ENCODE results near the gene FIBP. TPM values are rescaled to one million over a fixed set of nuclear protein-coding genes. Genes with fewer than 3 reads are reported as not detected.

Gene FIBP
- total RNA-seq, 4 donors from 2014 or later = 33.2 to 74.3 (median 48.6) TPM

DNA sequence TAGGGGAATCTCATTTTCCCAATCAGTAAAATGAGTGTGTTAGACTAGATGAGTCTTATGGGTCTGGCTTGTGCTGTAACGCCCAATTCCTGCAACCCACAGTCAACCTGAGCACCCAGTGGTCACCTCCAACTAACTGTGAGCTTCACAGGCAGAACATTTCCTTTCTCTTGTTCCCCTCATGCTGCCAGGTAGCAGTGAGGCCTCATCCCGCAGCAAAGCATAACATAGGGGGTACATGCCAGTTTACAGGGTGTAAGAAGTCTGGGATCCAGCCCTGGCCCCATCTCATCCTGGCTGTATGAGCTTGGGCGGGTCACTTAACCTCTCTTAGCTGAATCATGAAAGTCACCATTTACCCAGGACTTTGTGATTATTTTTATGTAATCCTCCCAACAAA, 19.4 kb downstream of the FIBP start:
- no peaks in the 10 kb centered on the region for H3K9me3 ChIP-seq
- TF ChIP-seq POLR2AphosphoS5 (IDR thresholded peaks at IDR 0.05) (no peak), POLR2A (IDR thresholded peaks at IDR 0.05; ENCODE audit: low read depth) (no peak), EP300 (IDR thresholded peaks at IDR 0.05) (no peak), CTCF (IDR thresholded peaks at IDR 0.05) (no peak)
- peaks cover 23 to 80% (median 52%) of the 10 kb centered on the region in 4 donors for H3K4me1 ChIP-seq
- H3K4me3 ChIP-seq = no peak overlapping the region
- intact Hi-C loops (cut with DNase I) = no loop called here
- DNase-seq (ENCODE audit: extremely low spot score) = no peak
- no peaks in the 10 kb centered on the region for H3K27me3 ChIP-seq
- 94% methylated on average over 2 of the region's 3 CpGs for WGBS
- peaks cover 25 to 73% (median 63%) of the 10 kb centered on the region in 4 donors for H3K36me3 ChIP-seq
- peak overlapping the region in 1 of 4 donors; percentile 47 for H3K27ac ChIP-seq (replicated peaks in 1 of 4)

- no peak for DNase-seq (ENCODE audit: extremely low spot score)
- TF ChIP-seq CTCF (IDR thresholded peaks at IDR 0.05) = no peak
- no peak for TF ChIP-seq POLR2AphosphoS5 (IDR thresholded peaks at IDR 0.05)
- no peak for TF ChIP-seq EP300 (IDR thresholded peaks at IDR 0.05)
- no peak for TF ChIP-seq POLR2A (IDR thresholded peaks at IDR 0.05; ENCODE audit: low read depth)
- 84% methylated on average over 19 of the region's 19 CpGs for WGBS
- peak overlapping the region in 3 of 4 donors; percentile 22 to 47 (median 27) for H3K27ac ChIP-seq (replicated peaks in 1 of 4)
- no peaks in the 10 kb centered on the region for H3K27me3 ChIP-seq
- intact Hi-C loops (cut with DNase I) = no loop called here
- H3K4me3 ChIP-seq = no peak overlapping the region
- H3K36me3 ChIP-seq = peaks cover 31 to 80% (median 70%) of the 10 kb centered on the region in 4 donors
- no peaks in the 10 kb centered on the region for H3K9me3 ChIP-seq
- H3K4me1 ChIP-seq = peaks cover 23 to 82% (median 53%) of the 10 kb centered on the region in 4 donors
Observed at GRCh38 chr11:65868076-65868667, 20.1 kb downstream of the FIBP start.

- Histone ChIP-seq H3K4me1 (peaks cover 23 to 82% (median 55%) of the 10 kb centered on the region in 4 donors), H3K9me3 (no peaks in the 10 kb centered on the region), H3K4me3 (no peak overlapping the region), H3K27me3 (no peaks in the 10 kb centered on the region), H3K27ac (replicated peaks in 1 of 4) (peak overlapping the region in 3 of 4 donors; percentile 22 to 47 (median 27)), H3K36me3 (peaks cover 31 to 87% (median 77%) of the 10 kb centered on the region in 4 donors)
- WGBS = 59% methylated on average over 24 of the region's 29 CpGs
- intact Hi-C loops (cut with DNase I) = no loop called here
- no peak for DNase-seq (ENCODE audit: extremely low spot score)
- TF ChIP-seq CTCF (IDR thresholded peaks at IDR 0.05) (no peak), POLR2AphosphoS5 (IDR thresholded peaks at IDR 0.05) (peak in 1 of 2 donors; percentile 2)
Observed at GRCh38 chr11:65867284-65868071, 20.8 kb downstream of the FIBP start.

- Histone ChIP-seq H3K4me1 (peaks cover 25 to 82% (median 56%) of the 10 kb centered on the region in 4 donors), H3K4me3 (no peak overlapping the region), H3K27ac (replicated peaks in 1 of 4) (peak overlapping the region in 1 of 4 donors; percentile 47), H3K36me3 (peaks cover 35 to 95% (median 85%) of the 10 kb centered on the region in 4 donors), H3K27me3 (no peaks in the 10 kb centered on the region), H3K9me3 (no peaks in the 10 kb centered on the region)
- 72% methylated on average over 21 of the region's 21 CpGs for WGBS
- TF ChIP-seq POLR2A (IDR thresholded peaks at IDR 0.05; ENCODE audit: low read depth) (no peak), CTCF (IDR thresholded peaks at IDR 0.05) (no peak), EP300 (IDR thresholded peaks at IDR 0.05) (no peak), POLR2AphosphoS5 (IDR thresholded peaks at IDR 0.05) (no peak)
- DNase-seq (ENCODE audit: extremely low spot score) = no peak
- intact Hi-C loops (cut with DNase I) = no loop called here
Observed at GRCh38 chr11:65866509-65867283, 21.6 kb downstream of the FIBP start.
